ENCODE data around the gene PCDH9. TPM values are rescaled to one million over a fixed set of nuclear protein-coding genes. Genes with fewer than 3 reads are reported as not detected.

PCDH9 gene
- total and polyA plus RNA-seq, 9 donors, result 0.18 to 6.5 (median 1.3) TPM

GRCh38 chr13:67043901-67044300 lies 186.2 kb downstream of the PCDH9 start:
- Histone ChIP-seq H3K27ac (no peak overlapping the region), H3K9me3 (no peaks in the 10 kb centered on the region), H3K27me3 (no peaks in the 10 kb centered on the region), H3K36me3 (no peaks in the 10 kb centered on the region), H3K4me1 (ENCODE audit: insufficient read depth) (no peaks in the 10 kb centered on the region), H3K4me3 (no peak overlapping the region)
- intact Hi-C loops (cut with DNase I), result no loop called here
- WGBS, 3 donors, result 44 to 49% (median 48%) methylated on average over 1 of the region's 1 CpG
- no peak for DNase-seq
- no peak for TF ChIP-seq POLR2A (IDR thresholded peaks at IDR 0.05)
- no peak for TF ChIP-seq EP300 (IDR thresholded peaks at IDR 0.05)
- TF ChIP-seq, protein P1, sequence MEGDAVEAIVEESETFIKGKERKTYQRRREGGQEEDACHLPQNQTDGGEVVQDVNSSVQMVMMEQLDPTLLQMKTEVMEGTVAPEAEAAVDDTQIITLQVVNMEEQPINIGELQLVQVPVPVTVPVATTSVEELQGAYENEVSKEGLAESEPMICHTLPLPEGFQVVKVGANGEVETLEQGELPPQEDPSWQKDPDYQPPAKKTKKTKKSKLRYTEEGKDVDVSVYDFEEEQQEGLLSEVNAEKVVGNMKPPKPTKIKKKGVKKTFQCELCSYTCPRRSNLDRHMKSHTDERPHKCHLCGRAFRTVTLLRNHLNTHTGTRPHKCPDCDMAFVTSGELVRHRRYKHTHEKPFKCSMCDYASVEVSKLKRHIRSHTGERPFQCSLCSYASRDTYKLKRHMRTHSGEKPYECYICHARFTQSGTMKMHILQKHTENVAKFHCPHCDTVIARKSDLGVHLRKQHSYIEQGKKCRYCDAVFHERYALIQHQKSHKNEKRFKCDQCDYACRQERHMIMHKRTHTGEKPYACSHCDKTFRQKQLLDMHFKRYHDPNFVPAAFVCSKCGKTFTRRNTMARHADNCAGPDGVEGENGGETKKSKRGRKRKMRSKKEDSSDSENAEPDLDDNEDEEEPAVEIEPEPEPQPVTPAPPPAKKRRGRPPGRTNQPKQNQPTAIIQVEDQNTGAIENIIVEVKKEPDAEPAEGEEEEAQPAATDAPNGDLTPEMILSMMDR (IDR thresholded peaks at IDR 0.05), result no peak

GRCh38 chr13:67042556-67042955 lies 187.6 kb downstream of the PCDH9 start:
- no peaks in the 10 kb centered on the region for H3K9me3 ChIP-seq
- DNase-seq, result no peak
- intact Hi-C loops (cut with DNase I), result no loop called here
- H3K4me1 ChIP-seq (ENCODE audit: insufficient read depth), result no peaks in the 10 kb centered on the region
- no peaks in the 10 kb centered on the region for H3K36me3 ChIP-seq
- no peak overlapping the region for H3K4me3 ChIP-seq
- H3K27me3 ChIP-seq, result no peaks in the 10 kb centered on the region
- no peak overlapping the region for H3K27ac ChIP-seq
- WGBS, 3 donors, result 42 to 47% (median 42%) methylated on average over 2 of the region's 2 CpGs
- TF ChIP-seq EP300 (IDR thresholded peaks at IDR 0.05), result no peak
- TF ChIP-seq POLR2A (IDR thresholded peaks at IDR 0.05), result no peak
- TF ChIP-seq, protein P1 (IDR thresholded peaks at IDR 0.05), result no peak

DNA sequence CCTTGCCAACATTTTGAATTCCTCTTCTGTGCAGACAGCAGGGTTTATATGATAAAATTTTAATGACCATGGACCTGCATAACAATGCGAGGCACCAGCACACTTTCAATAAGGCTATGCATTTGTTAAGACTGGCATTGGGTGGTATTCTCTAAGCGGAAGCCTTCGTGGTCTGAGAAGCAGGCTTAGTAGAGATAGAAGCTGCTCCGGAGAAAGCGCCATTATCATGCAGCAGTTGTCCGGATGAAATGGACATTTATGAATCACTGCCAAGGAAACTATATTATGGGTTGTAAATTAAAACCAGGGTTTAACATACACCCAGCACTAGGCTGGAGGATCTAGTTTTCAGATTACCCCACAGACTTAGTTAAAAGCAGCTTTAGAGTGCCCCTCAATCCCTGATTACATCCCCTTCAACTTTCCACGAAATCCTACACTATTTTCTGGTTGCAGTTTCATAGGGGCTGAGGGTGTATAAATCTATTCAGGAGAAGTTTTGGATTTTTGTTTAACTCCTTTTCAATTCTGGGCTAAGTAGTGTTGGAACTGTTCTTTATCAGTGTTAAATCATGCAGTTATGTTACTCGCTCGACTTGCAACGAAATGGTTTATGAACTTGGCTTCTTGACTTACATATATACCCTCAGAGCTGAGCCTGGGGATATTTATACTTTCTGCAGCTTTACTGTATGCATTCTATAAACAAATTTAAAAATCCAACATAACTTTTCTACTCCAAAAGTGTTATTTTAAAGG lies 193.3 kb downstream of the PCDH9 start:
- DNase-seq, result no peak
- Histone ChIP-seq H3K4me1 (ENCODE audit: insufficient read depth) (no peaks in the 10 kb centered on the region), H3K4me3 (no peak overlapping the region), H3K27me3 (no peaks in the 10 kb centered on the region), H3K36me3 (no peaks in the 10 kb centered on the region), H3K9me3 (no peaks in the 10 kb centered on the region), H3K27ac (no peak overlapping the region)
- TF ChIP-seq, protein P1 (IDR thresholded peaks at IDR 0.05), result no peak
- TF ChIP-seq EP300 (IDR thresholded peaks at IDR 0.05) (no peak), POLR2A (IDR thresholded peaks at IDR 0.05) (no peak)
- intact Hi-C loops (cut with DNase I), result no loop called here
- WGBS, 3 donors, result 76 to 86% (median 84%) methylated on average over 10 of the region's 10 CpGs

GRCh38 chr13:67033170-67033569 lies 197.0 kb downstream of the PCDH9 start:
- Histone ChIP-seq H3K4me3 (no peak overlapping the region), H3K27me3 (no peaks in the 10 kb centered on the region), H3K36me3 (no peaks in the 10 kb centered on the region), H3K4me1 (ENCODE audit: insufficient read depth) (no peaks in the 10 kb centered on the region), H3K27ac (no peak overlapping the region), H3K9me3 (no peaks in the 10 kb centered on the region)
- WGBS, 3 donors, result 83 to 87% (median 85%) methylated on average over 1 of the region's 1 CpG
- DNase-seq, result no peak
- intact Hi-C loops (cut with DNase I), result no loop called here
- TF ChIP-seq EP300 (IDR thresholded peaks at IDR 0.05) (no peak), POLR2A (IDR thresholded peaks at IDR 0.05) (no peak)
- TF ChIP-seq, protein P1 (IDR thresholded peaks at IDR 0.05), result no peak
